ENCODE results near the gene IFI27L1. TPM values are rescaled to one million over a fixed set of nuclear protein-coding genes. Genes with fewer than 3 reads are reported as not detected.

Gene IFI27L1
- total RNA-seq, 2 donors from 2014 or later = 4.2 to 5.0 TPM

GRCh38 chr14:94087891-94088290 lies 6.8 kb downstream of the IFI27L1 start:
- no peak overlapping the region for H3K4me3 ChIP-seq
- no peak for DNase-seq (ENCODE audit: low spot score)

GRCh38 chr14:94088516-94088915 lies 7.4 kb downstream of the IFI27L1 start:
- no peak overlapping the region for H3K27ac ChIP-seq
- TF ChIP-seq CTCF (IDR thresholded peaks at IDR 0.05) = no peak
- H3K36me3 ChIP-seq = no peaks in the 10 kb centered on the region
- no peak overlapping the region for H3K4me3 ChIP-seq
- H3K4me1 ChIP-seq (ENCODE audit: control insufficient read depth in 1 of 2, low read depth in 2 of 2) = no peaks in the 10 kb centered on the region
- no peaks in the 10 kb centered on the region for H3K27me3 ChIP-seq (replicated peaks; ENCODE audit: insufficient read depth)
- no peak for DNase-seq (ENCODE audit: low spot score)
- no peak for ATAC-seq (ENCODE audit: insufficient number of reproducible peaks, low FRiP score, low read depth)
- no peaks in the 10 kb centered on the region for H3K9me3 ChIP-seq

More at GRCh38 chr14:94087891-94088290, 6.8 kb downstream of the IFI27L1 start:
- TF ChIP-seq CTCF (IDR thresholded peaks at IDR 0.05) = no peak
- Histone ChIP-seq H3K4me1 (ENCODE audit: control insufficient read depth in 1 of 2, low read depth in 2 of 2) (no peaks in the 10 kb centered on the region), H3K27me3 (replicated peaks; ENCODE audit: insufficient read depth) (no peaks in the 10 kb centered on the region), H3K36me3 (no peaks in the 10 kb centered on the region), H3K9me3 (no peaks in the 10 kb centered on the region), H3K27ac (no peak overlapping the region)
- no peak for ATAC-seq (ENCODE audit: insufficient number of reproducible peaks, low FRiP score, low read depth)

GRCh38 chr14:94089479-94089878 lies 8.4 kb downstream of the IFI27L1 start:
- no peak for TF ChIP-seq CTCF (IDR thresholded peaks at IDR 0.05)
- H3K27ac ChIP-seq = no peak overlapping the region
- no peaks in the 10 kb centered on the region for H3K27me3 ChIP-seq (replicated peaks; ENCODE audit: insufficient read depth)

GRCh38 chr14:94093418-94093817 lies 12.3 kb downstream of the IFI27L1 start:
- no peaks in the 10 kb centered on the region for H3K36me3 ChIP-seq
- no peaks in the 10 kb centered on the region for H3K9me3 ChIP-seq
- no peaks in the 10 kb centered on the region for H3K27me3 ChIP-seq (replicated peaks; ENCODE audit: insufficient read depth)
- no peak overlapping the region for H3K4me3 ChIP-seq
- TF ChIP-seq CTCF (IDR thresholded peaks at IDR 0.05) = no peak
- DNase-seq (ENCODE audit: low spot score) (no peak), ATAC-seq (ENCODE audit: insufficient number of reproducible peaks, low FRiP score, low read depth) (no peak)
- H3K27ac ChIP-seq = no peak overlapping the region
- no peaks in the 10 kb centered on the region for H3K4me1 ChIP-seq (ENCODE audit: control insufficient read depth in 1 of 2, low read depth in 2 of 2)

More at GRCh38 chr14:94089479-94089878, 8.4 kb downstream of the IFI27L1 start:
- ATAC-seq (ENCODE audit: insufficient number of reproducible peaks, low FRiP score, low read depth) (no peak), DNase-seq (ENCODE audit: low spot score) (no peak)
- H3K36me3 ChIP-seq = no peaks in the 10 kb centered on the region
- no peak overlapping the region for H3K4me3 ChIP-seq
- H3K9me3 ChIP-seq = no peaks in the 10 kb centered on the region
- H3K4me1 ChIP-seq (ENCODE audit: control insufficient read depth in 1 of 2, low read depth in 2 of 2) = no peaks in the 10 kb centered on the region

GRCh38 chr14:94097091-94097490 lies 16.0 kb downstream of the IFI27L1 start:
- no peak for TF ChIP-seq CTCF (IDR thresholded peaks at IDR 0.05)

More at GRCh38 chr14:94097091-94097490, 16.0 kb downstream of the IFI27L1 start:
- no peaks in the 10 kb centered on the region for H3K36me3 ChIP-seq
- DNase-seq (ENCODE audit: low spot score) (no peak), ATAC-seq (ENCODE audit: insufficient number of reproducible peaks, low FRiP score, low read depth) (no peak)
- H3K9me3 ChIP-seq = no peaks in the 10 kb centered on the region
- H3K4me1 ChIP-seq (ENCODE audit: control insufficient read depth in 1 of 2, low read depth in 2 of 2) = no peaks in the 10 kb centered on the region
- H3K27ac ChIP-seq = no peak overlapping the region
- H3K4me3 ChIP-seq = no peak overlapping the region
- no peaks in the 10 kb centered on the region for H3K27me3 ChIP-seq (replicated peaks; ENCODE audit: insufficient read depth)

All from thoracic aorta (tissue), 2 donors.